GM12801 (cell line): ENCODE results near the gene CASTOR1.

ENCODE experiments used
- CTCF ChIP-seq: IDR thresholded peaks from one replicate; pipeline ENCODE4 v1.5.1; 2011; ENCODE audit warnings: control low read depth; ENCODE audit not compliant: insufficient read length; ENCODE audit errors: extremely low read depth

The CASTOR1 gene

GRCh38 chr22:30252411-30253204, 36.7 kb downstream of the CASTOR1 start:
- no peak for TF ChIP-seq CTCF

GRCh38 chr22:30251711-30252110, 37.6 kb downstream of the CASTOR1 start:
- no peak for TF ChIP-seq CTCF

GRCh38 chr22:30250661-30251267, 38.5 kb downstream of the CASTOR1 start:
- TF ChIP-seq CTCF = no peak

- no peak for TF ChIP-seq CTCF
Observed at GRCh38 chr22:30250039-30250565, 39.2 kb downstream of the CASTOR1 start.

GRCh38 chr22:30249049-30250038, 40.0 kb downstream of the CASTOR1 start:
- no peak for TF ChIP-seq CTCF

GRCh38 chr22:30248484-30248883, 40.8 kb downstream of the CASTOR1 start:
- no peak for TF ChIP-seq CTCF

GRCh38 chr22:30247974-30248373, 41.3 kb downstream of the CASTOR1 start:
- TF ChIP-seq CTCF = no peak
